Measurements from ENCODE around the gene CBR3. TPM values are rescaled to one million over a fixed set of nuclear protein-coding genes. Genes with fewer than 3 reads are reported as not detected.

Gene CBR3
- total RNA-seq, 4 donors from 2014 or later, result 22.8 to 53.0 (median 42.1) TPM

DNA sequence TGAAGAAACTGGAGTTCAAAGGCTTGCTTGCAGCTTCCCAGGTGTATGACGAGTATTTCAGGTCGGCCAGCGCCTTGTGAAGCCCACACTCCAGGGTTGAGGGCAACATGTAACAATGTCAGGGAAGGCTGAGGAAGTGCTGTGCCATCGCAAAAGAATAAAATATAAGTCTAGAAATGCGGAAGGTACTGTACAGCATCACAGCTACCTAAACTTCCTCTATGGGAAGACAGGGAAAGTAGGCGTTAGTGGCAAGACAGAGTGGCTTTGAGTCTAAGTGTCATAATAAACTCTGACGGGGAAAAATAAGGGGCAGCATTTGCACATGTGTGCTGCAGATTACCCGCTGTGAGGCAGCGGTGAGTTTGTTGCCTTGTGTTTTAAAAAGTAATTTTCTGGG lies 50.6 kb downstream of the CBR3 start:
- H3K27ac ChIP-seq, result no peak overlapping the region
- H3K4me1 ChIP-seq, result peaks cover 0 to 10% (median 2%) of the 10 kb centered on the region in 4 donors
- H3K36me3 ChIP-seq, result peaks cover 0 to 13% (median 0%) of the 10 kb centered on the region in 3 donors
- TF ChIP-seq POLR2A (IDR thresholded peaks at IDR 0.05) (no peak), EP300 (IDR thresholded peaks at IDR 0.05) (no peak)
- TF ChIP-seq, protein P1, sequence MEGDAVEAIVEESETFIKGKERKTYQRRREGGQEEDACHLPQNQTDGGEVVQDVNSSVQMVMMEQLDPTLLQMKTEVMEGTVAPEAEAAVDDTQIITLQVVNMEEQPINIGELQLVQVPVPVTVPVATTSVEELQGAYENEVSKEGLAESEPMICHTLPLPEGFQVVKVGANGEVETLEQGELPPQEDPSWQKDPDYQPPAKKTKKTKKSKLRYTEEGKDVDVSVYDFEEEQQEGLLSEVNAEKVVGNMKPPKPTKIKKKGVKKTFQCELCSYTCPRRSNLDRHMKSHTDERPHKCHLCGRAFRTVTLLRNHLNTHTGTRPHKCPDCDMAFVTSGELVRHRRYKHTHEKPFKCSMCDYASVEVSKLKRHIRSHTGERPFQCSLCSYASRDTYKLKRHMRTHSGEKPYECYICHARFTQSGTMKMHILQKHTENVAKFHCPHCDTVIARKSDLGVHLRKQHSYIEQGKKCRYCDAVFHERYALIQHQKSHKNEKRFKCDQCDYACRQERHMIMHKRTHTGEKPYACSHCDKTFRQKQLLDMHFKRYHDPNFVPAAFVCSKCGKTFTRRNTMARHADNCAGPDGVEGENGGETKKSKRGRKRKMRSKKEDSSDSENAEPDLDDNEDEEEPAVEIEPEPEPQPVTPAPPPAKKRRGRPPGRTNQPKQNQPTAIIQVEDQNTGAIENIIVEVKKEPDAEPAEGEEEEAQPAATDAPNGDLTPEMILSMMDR (IDR thresholded peaks at IDR 0.05), result no peak
- no peak for DNase-seq (ENCODE audit: low spot score in 2 of 2)
- 87 to 95% methylated on average over 9 of the region's 9 CpGs for WGBS, 2 donors
- H3K27me3 ChIP-seq, result no peaks in the 10 kb centered on the region
- no peaks in the 10 kb centered on the region for H3K9me3 ChIP-seq
- no peak overlapping the region for H3K4me3 ChIP-seq

DNA sequence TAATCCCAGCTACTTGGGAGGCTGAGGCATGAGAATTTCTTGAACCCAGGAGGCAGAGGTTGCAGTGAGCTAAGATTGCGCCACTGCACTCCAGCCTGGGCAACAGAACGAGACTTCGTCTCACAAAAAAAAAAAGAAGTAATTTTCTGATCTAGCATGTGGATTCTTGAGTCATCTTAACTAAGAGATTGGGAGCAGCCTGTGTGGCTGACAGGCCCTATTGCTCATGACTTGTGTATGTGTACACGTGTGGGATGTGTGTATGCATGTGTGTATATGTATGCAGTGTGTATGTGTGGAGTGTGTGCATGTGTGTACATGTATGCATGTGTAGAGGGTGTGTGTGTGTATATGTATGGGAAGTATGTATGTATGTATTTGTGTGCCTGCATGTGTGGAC lies 51.2 kb downstream of the CBR3 start:
- no peak overlapping the region for H3K4me3 ChIP-seq
- peaks cover 0 to 10% (median 2%) of the 10 kb centered on the region in 4 donors for H3K4me1 ChIP-seq
- H3K9me3 ChIP-seq, result no peaks in the 10 kb centered on the region
- DNase-seq (ENCODE audit: low spot score in 2 of 2), result no peak
- TF ChIP-seq POLR2A (IDR thresholded peaks at IDR 0.05) (no peak), EP300 (IDR thresholded peaks at IDR 0.05) (no peak)
- TF ChIP-seq, protein P1 (IDR thresholded peaks at IDR 0.05), result no peak
- H3K27ac ChIP-seq, result no peak overlapping the region
- H3K36me3 ChIP-seq, result peaks cover 0 to 13% (median 0%) of the 10 kb centered on the region in 3 donors
- no peaks in the 10 kb centered on the region for H3K27me3 ChIP-seq
- WGBS, 2 donors, result 92 to 94% methylated on average over 4 of the region's 4 CpGs

DNA sequence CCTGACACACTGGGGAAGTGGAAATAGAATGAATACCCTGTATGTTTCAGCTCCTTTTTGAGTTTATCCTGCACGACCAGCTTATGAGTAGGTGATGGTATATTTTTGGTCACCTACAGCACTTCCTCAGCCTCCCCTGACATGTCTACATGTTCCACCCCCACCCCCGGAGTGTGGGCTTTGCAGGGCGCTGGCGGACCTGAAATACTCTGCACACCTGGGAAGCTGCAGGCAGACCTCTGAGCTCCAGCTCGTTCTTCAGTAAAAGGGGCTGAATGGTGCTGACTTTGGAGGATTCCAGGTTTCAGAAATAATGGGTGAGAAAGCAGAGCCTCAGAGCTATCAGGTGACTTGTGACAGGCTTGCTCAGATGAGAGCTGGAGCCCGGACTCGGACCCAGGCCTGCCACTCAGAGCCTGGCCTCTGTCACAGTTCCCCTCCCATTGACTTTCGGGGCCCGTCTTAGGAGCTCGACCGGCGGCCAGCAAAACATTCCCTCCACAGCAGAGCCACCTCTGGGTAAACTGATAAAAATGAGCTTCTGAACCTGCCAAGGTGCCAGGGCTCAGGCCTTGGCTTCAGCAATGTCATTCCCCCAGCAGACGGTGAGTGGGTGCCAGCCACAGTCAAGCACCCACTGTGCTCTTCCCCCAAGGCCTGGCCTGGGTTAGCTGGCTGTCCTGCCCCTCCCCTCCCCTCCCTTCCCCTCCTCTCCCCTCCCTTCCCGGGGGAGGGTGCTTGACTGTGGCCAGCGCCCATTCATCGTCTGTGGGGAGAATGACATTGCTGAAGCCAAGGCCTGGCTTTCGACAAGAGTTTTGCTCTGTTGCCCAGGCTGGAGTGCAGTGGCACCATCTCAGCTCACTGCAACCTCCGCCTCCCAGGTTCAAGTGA lies 51.9 kb downstream of the CBR3 start:
- Histone ChIP-seq H3K4me3 (no peak overlapping the region), H3K27me3 (no peaks in the 10 kb centered on the region), H3K36me3 (peaks cover 0 to 7% (median 0%) of the 10 kb centered on the region in 3 donors), H3K27ac (no peak overlapping the region), H3K4me1 (peaks cover 0 to 10% (median 2%) of the 10 kb centered on the region in 4 donors), H3K9me3 (no peaks in the 10 kb centered on the region)
- DNase-seq (ENCODE audit: low spot score in 2 of 2), result no peak
- 74 to 78% methylated on average over 17 of the region's 18 CpGs for WGBS, 2 donors
- TF ChIP-seq EP300 (IDR thresholded peaks at IDR 0.05) (no peak), POLR2A (IDR thresholded peaks at IDR 0.05) (no peak)
- TF ChIP-seq, protein P1 (IDR thresholded peaks at IDR 0.05), result no peak

DNA sequence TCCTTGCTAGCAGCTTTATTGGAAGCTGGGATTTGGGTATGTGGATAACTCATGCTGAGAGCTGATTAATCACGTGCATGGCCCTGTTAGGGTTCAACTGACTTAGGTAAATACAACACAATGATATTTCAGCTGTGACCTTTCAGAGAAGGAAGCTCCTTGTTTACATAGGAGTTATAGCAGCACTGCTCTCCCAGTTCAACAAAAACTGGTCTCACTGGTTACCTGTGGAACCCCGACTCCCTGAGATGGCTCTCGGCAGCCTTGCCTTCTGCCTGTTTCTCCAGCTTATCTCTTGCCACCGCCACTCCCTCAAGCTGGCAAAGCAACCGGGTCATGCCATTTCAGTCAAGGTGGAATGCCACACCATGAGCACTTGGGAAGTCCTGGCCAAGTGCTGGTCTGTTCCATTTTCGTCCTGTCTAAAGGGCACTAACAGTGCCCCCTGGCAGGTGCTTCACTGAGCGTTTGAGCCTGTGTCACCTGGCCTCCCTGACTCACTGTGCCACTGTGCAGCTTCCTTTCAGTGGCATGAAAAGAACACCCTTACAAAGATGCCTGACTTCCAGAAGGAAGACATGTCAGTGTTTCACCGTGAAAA lies 53.3 kb downstream of the CBR3 start:
- H3K4me1 ChIP-seq, result peaks cover 0 to 10% (median 2%) of the 10 kb centered on the region in 4 donors
- H3K36me3 ChIP-seq, result peaks cover 0 to 7% (median 0%) of the 10 kb centered on the region in 3 donors
- TF ChIP-seq, protein P1 (IDR thresholded peaks at IDR 0.05), result no peak
- TF ChIP-seq EP300 (IDR thresholded peaks at IDR 0.05) (no peak), POLR2A (IDR thresholded peaks at IDR 0.05) (no peak)
- no peaks in the 10 kb centered on the region for H3K9me3 ChIP-seq
- DNase-seq (ENCODE audit: low spot score in 2 of 2), result no peak
- 61 to 71% methylated on average over 8 of the region's 8 CpGs for WGBS, 2 donors
- no peak overlapping the region for H3K27ac ChIP-seq
- no peak overlapping the region for H3K4me3 ChIP-seq
- no peaks in the 10 kb centered on the region for H3K27me3 ChIP-seq

DNA sequence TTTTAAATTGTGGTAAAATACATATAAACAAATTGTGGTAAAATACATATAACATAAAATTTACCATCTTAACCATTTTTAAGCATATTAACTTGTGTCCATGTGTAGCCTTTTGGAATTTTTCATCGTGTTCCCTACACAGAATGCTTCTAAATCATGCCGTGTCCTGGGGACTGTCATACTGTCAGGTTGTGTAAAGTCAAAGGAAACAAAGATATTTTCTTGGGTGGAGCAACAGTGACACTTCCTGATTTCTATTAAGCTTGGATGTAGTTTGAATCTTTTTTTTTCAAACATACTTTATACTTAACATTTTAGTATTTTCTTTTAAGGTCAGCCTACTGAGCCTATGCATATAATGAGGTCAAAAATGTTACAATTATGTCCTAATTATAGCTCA lies 54.1 kb downstream of the CBR3 start:
- no peaks in the 10 kb centered on the region for H3K27me3 ChIP-seq
- 42 to 52% methylated on average over 2 of the region's 2 CpGs for WGBS, 2 donors
- no peak overlapping the region for H3K4me3 ChIP-seq
- H3K4me1 ChIP-seq, result peaks cover 0 to 10% (median 2%) of the 10 kb centered on the region in 4 donors
- peaks cover 0 to 7% (median 0%) of the 10 kb centered on the region in 3 donors for H3K36me3 ChIP-seq
- TF ChIP-seq POLR2A (IDR thresholded peaks at IDR 0.05) (no peak), EP300 (IDR thresholded peaks at IDR 0.05) (no peak)
- TF ChIP-seq, protein P1 (IDR thresholded peaks at IDR 0.05), result no peak
- H3K27ac ChIP-seq, result no peak overlapping the region
- no peaks in the 10 kb centered on the region for H3K9me3 ChIP-seq
- DNase-seq (ENCODE audit: low spot score in 2 of 2), result no peak
